Stimulated activated CD4-positive, alpha-beta T cell treated with anti-CD3 and anti-CD28 coated beads, Interleukin-1b, Interleukin-23, amount 100 ng/mL, for 1 hour (primary cell): ENCODE results near the gene TRIM39.

Experiments used
- DNase-seq, 2 donors: peaks; one replicate each; pipeline ENCODE4 v3.0.0-alpha.2; 2020; ENCODE audit warnings: low read depth in 2 of 2

The TRIM39 gene

DNA sequence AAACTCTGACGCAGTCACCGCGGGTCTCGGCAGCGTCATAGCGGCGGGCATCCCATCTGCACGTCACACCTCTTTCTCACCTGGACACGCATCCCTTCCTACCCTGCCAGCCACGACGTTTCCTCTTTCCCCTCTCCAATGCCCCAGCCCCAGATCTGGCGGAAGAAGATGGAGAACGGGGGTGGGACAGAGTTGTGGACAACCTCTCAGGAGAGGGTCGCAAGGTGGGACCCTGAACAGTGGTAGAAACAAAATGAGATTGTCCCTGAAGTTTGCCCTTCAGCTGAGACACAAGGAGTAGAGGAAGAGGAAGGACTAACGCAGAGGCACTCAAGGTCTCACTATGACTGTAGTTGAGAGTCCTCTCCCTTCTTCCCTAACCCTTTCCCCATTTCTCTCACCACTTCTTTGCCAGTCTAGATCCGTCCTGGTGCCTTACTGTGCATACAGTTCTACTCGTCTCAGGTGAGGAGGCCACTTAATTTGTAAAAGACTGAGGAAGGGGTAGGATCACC is 562 bp downstream of the TRIM39 start:
- DNase-seq, result no peak

DNA sequence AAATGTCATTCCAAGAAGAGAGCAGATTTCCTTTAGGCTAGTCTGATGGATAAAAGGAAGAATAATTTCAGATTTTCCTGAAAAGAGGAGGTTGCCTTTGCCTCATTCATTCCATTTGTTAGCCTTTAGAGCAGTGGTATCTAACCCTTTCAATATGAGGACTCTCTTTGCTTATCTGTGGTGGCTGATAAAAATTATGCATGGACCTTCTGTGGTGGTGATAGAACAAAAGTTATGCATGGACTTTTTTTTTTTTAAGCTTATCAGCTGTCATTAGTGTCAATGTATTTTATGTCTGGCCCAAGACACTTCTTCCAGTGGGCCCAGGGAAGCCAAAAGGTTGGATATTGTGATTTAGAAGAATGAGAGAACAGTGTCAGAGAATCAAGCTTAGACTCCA is 1.7 kb downstream of the TRIM39 start:
- no peak for DNase-seq

DNA sequence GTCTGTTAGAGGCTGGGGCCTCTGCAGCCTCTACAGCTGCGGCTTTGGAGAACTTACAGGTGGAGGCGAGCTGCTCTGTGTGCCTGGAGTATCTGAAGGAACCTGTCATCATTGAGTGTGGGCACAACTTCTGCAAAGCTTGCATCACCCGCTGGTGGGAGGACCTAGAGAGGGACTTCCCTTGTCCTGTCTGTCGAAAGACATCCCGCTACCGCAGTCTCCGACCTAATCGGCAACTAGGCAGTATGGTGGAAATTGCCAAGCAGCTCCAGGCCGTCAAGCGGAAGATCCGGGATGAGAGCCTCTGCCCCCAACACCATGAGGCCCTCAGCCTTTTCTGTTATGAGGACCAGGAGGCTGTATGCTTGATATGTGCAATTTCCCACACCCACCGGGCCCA is 2.6 kb downstream of the TRIM39 start:
- no peak for DNase-seq

DNA sequence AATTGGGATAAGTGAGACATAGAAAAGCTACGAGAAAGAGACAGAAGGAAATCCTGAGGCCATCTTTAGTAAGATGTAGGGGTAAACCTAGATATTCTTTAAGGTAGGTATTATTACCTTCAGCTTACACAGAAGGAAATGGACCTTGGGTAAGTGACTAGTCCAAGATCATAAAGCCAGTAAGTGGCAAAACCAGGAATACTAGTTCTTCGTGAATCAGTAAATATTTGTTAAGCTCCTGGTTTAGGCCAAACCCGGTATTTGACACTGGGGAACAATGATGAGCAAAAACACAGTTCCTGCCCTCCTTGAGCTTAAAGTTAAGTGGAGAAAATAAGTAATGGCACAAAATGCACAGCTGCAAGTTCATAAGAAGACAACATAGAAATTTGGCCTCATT is 5.3 kb downstream of the TRIM39 start:
- DNase-seq, result no peak

GRCh38 chr6:30334075-30334783 is 7.5 kb downstream of the TRIM39 start:
- no peak for DNase-seq

DNA sequence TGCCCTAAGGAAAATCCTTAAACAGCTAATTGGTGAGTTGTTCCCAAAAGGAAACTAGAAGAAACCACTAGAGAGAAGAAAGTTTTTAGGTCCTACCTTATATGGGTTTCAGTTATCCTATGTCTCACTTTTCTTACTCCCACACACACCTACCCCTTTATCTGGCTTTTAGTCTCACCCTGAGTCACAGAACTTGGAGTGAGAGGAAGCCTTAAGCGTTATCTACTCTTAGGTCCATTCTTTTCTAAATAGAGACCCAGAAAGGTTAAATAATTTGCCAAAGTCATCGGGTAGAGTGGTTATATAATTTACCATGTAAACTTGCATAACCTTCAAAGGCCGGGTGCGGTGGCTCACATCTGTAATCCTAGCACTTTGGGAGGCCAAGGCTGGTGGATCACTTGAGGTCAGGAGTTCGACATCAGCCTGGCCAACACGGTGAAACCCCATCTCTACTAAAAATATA is 13.9 kb downstream of the TRIM39 start:
- DNase-seq, result no peak

- no peak for DNase-seq
These were observed 14.5 kb downstream of the TRIM39 start for GRCh38 chr6:30341218-30341617.

DNA sequence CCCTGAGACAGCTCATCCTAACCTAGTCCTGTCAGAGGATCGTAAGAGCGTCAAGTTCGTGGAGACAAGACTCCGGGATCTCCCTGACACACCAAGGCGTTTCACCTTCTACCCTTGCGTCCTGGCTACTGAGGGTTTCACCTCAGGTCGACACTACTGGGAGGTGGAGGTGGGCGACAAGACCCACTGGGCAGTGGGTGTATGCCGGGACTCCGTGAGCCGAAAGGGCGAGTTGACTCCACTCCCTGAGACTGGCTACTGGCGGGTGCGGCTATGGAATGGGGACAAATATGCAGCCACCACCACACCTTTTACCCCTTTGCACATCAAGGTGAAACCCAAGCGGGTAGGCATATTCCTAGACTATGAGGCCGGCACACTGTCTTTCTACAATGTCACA is 15.0 kb downstream of the TRIM39 start:
- DNase-seq, result no peak

- DNase-seq, result no peak
These were observed 17.6 kb downstream of the TRIM39 start for GRCh38 chr6:30344191-30344867.

GRCh38 chr6:30344868-30345671 is 18.3 kb downstream of the TRIM39 start, which contains the start of gene RPP21:
TSS of gene RPP21 (plus strand) at chr6:30345156. CDS start at chr6:30345172, 16 bp downstream.
- peak; percentile 66 to 84 for DNase-seq

- no peak for DNase-seq
These were observed 19.1 kb downstream of the TRIM39 start for GRCh38 chr6:30345852-30346251.

DNA sequence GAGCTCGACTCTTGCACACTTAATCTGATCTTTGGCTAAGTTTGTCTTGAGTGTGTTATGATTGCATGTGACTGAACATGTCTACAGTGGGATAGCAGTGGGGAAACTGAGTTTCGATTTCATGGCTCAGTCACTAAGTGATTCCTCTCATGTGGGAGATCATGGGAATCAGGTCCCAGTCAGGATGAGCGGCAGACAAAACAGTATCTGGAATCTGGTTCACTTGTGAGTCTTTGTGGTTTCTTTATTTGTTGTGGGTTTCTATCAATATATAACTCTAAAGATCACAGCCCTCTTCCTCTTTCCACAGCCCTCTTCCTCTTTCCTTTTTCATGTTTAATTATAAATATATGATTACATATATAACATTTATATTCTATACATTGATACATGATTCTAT is 22.2 kb downstream of the TRIM39 start:
- DNase-seq, result no peak

DNA sequence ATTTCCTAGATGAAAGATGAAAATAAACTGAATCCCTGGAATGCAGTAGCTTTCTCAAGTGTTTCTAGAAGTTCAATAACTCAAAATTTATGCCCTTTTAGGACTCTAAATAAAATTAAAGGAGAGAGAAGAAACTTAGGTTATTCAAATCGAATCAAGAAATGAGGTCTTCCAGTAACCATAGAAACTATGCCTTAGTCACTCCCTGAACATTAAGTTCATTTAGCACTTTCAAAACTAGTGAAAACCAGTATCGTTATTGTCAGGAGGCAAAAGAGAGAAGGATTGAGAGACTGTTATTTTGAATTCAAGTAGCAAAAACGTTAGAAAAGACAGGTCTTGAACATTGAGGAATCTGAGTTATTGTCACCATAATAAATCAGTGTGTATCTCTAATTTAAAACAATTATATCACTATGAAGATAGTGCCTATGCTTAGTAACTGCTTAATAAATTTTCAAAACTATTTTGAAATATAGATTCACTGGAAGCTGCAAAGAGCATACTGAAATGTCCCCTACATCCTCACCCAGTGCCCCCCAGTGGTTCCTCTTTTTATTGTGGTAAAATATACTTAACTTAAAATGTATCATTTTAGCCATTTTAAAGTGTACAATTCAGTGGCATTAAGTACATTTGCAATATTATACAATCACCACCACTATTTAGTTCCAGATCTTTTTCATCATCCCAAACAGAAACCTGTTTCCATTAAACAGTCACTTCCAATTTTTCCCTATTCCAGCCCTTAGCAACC is 22.9 kb downstream of the TRIM39 start:
- DNase-seq, result no peak

- DNase-seq, result no peak
These were observed 23.8 kb downstream of the TRIM39 start for GRCh38 chr6:30350524-30350923.

DNA sequence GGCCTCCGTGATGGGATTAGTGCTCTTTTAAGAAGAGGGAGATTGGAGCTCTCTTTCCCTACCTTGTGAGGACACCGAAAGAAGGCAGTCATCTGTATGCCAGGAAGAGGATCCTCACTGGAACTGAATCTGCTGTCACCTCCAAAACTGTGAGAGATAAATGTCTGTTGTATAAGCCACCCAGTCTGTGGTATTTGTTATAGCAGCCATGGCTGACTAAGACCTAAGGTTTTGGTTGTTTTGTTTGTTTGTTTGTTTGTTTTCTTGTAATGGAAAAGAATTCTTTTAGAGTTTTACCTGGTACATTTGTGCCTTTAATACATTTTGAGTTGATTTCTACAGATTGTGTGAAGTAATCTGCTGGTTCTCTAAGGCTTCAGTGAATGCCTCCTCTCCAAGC is 25.8 kb downstream of the TRIM39 start:
- DNase-seq, result no peak

- DNase-seq, result no peak
These were observed 28.6 kb downstream of the TRIM39 start for GRCh38 chr6:30355281-30355680.

GRCh38 chr6:30356536-30356935 is 29.8 kb downstream of the TRIM39 start:
- DNase-seq, result no peak

- DNase-seq, result peak in 1 of 2 donors; percentile 12
These were observed 31.2 kb downstream of the TRIM39 start for GRCh38 chr6:30357678-30358540.

DNA sequence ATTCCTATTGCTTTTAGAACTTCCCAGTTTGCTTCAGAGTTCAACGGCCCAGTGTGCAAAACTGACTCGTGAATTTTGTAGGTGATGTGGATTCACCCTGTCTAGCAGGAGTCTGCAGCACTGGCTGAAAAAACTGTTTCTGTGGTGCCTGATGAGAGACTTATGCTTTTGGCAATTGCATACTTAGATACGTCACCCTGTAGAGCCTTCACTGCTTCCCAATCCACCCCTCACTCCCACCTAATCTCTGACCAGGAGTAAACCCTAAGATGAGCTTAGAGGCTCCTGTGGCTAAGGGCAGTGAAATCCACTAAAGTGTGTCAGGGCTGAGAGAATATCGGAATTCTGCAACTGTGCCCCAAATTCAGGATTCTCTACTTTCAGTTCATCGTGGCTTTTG is 32.5 kb downstream of the TRIM39 start:
- no peak for DNase-seq

- DNase-seq, result no peak
These were observed 33.4 kb downstream of the TRIM39 start for GRCh38 chr6:30360139-30360538.

- DNase-seq, result no peak
These were observed 34.9 kb downstream of the TRIM39 start for GRCh38 chr6:30361661-30362060.
